ENCODE data around the gene STIP1. TPM values are rescaled to one million over a fixed set of nuclear protein-coding genes. Genes with fewer than 3 reads are reported as not detected.
A peak's percentile ranks its signal among the peaks of the same experiment; 100 is the strongest.

Gene STIP1
- total and polyA plus RNA-seq, 9 of the 15 experiments (the other 6 are each of a cell fraction or from before 2014, with no cell fraction given): 58.1 to 465 (median 346) TPM

- TF ChIP-seq LCOR (CRISPR knock-in tag; IDR thresholded peaks at IDR 0.05): peak; percentile 53; the same call in 1 of the 2 replicates
- TF ChIP-seq ZNF253 (CRISPR knock-in tag; conservative IDR thresholded peaks at IDR 0.05): no peak
- TF ChIP-seq GMEB1 (CRISPR knock-in tag; IDR thresholded peaks at IDR 0.05): no peak
- no peak for TF ChIP-seq ZNF398 (CRISPR knock-in tag; IDR thresholded peaks at IDR 0.05)
- TF ChIP-seq ESRRA (IDR thresholded peaks at IDR 0.05; ENCODE audit: borderline replicate concordance, low read depth): no peak
- TF ChIP-seq THRB (CRISPR knock-in tag; conservative IDR thresholded peaks at IDR 0.05): no peak
- no peak for TF ChIP-seq ZSCAN32 (CRISPR knock-in tag; IDR thresholded peaks at IDR 0.05)
- no peak for TF ChIP-seq BCLAF1 (IDR thresholded peaks at IDR 0.05; ENCODE audit: borderline replicate concordance in 1 of 2, control insufficient read depth in 1 of 2, low read depth in 2 of 2, low read length in 1 of 2)
- TF ChIP-seq ATF6 (CRISPR knock-in tag; IDR thresholded peaks at IDR 0.05): no peak
- no peak for TF ChIP-seq E2F3 (CRISPR knock-in tag; IDR thresholded peaks at IDR 0.05)
- no peak for TF ChIP-seq CSDE1 (IDR thresholded peaks at IDR 0.05)
- peak; percentile 93 for TF ChIP-seq CHD2 (IDR thresholded peaks at IDR 0.05; ENCODE audit: low read depth, low read length)
- no peak for TF ChIP-seq ZNF197 (CRISPR knock-in tag; IDR thresholded peaks at IDR 0.05; ENCODE audit: low read depth)
- TF ChIP-seq SIX5 (IDR thresholded peaks at IDR 0.05; ENCODE audit: borderline replicate concordance in 1 of 2, insufficient read depth in 1 of 2, low read depth in 1 of 2, low read length in 2 of 2): no peak
- no peak for TF ChIP-seq ZNF274 (IDR thresholded peaks at IDR 0.05; ENCODE audit: borderline replicate concordance, low read depth, low read length)
- no peak for TF ChIP-seq ZNF146 (CRISPR knock-in tag; IDR thresholded peaks at IDR 0.05; ENCODE audit: unreplicated experiment)
- no peak for TF ChIP-seq IRF2 (CRISPR knock-in tag; IDR thresholded peaks at IDR 0.05)
Measured at GRCh38 chr11:64185693-64186491, at the start of gene STIP1 (continued).
